ENCODE results near the gene DNAH11.
"Not testable (repeated sequence)": the region's sequence is repeated elsewhere in the genome, so short reads cannot be mapped to it uniquely, and the experiment has no call there.

Gene DNAH11

DNA sequence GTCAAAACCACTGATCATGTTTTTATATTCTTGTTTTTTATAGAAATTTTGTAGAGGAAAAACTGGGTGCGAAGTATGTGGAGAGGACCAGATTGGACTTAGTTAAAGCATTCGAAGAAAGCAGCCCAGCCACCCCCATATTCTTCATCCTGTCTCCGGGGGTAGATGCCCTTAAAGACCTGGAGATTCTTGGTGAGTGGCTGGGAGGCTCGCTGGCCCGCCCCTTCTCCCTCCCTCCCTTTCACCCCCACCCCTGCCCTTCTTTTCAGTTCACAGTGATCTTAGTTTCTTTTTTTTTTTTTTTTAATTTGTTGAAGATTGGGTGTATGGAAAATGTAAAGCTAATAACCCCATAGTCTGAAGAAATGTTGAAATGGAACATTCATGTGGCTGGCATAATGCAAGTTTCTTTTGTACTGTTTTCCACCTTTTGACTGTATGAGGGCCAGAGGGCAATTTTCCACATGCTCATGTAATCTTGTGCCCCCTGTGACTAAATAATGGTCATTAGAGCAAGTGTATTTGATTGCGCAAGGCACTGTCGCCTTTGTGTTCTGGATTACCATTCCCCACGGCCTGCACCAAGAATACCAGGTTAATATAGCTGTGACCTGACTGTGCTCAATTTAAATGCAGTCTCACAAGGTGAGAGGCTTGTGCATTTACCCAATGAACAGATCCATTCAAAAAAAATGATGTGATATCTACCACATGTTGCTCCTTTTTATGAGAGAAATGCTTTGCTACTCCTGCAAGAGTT is 325.2 kb downstream of the DNAH11 start:
- no peak for DNase-seq (ENCODE audit: low read depth in 3 of 3, low spot score in 1 of 3)

DNA sequence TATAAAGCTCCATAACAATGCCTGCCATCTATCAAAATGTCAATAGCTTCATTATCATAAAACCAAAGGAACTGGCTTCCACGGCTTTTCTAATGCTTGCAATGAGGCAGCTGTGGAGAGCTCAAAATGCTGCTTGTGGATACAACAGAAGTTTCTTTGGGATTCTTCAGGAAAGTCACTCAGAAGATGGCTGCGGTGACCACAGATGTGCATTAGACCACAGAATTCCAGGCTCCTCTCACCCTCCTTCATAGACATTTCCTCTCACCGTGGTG is 325.7 kb downstream of the DNAH11 start:
- DNase-seq (ENCODE audit: low read depth in 3 of 3, low spot score in 1 of 3): no peak

DNA sequence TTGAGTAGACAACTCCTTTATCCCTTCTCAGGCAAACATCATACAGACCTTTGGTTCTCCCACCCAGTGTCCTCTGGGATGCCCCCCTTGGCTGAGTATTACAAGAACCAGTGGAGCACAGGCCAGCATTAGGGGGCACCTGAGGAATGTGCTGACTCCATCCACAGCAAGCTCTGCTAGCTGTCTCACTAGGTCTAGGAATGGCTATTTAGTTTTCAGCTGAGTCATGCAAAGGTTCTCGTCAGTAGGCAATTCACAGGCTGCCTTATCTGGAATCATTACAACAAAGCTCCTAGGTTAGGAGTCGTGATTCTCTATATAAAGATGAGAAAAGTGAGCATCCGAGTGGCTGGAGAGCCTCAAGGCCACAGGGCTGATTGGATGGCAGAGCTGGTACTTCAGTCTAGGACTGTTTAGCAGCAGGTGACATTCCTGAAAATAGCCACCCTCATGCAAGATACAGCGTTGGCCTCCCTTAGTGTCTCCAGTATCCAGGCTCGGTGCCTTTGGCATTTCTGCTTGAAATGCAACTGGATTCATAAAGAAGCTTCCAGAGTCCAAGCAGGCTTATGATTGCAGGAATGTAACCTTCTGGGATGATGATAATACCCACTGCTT is 327.1 kb downstream of the DNAH11 start:
- DNase-seq (ENCODE audit: low read depth in 3 of 3, low spot score in 1 of 3): no peak

DNA sequence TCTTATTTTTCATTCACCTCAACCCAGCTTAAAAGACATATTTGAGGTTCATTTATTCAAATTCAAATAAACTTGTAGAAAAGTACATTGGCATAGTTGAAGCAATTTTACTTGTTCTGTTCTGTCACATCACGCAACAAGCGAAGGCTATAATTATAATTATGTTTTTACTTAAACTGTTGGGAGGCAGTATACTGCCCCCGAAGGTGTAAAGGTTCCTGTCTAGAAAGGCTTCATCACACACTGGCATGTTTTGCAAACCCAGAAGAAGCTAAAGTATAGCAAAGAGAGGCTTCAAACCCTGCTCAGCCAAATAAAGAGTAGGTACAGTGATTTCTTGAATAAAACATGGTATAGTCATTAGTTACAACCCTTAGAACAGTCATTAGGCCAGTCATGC is 340.2 kb downstream of the DNAH11 start:
- DNase-seq (ENCODE audit: low read depth in 3 of 3, low spot score in 1 of 3): no peak

DNA sequence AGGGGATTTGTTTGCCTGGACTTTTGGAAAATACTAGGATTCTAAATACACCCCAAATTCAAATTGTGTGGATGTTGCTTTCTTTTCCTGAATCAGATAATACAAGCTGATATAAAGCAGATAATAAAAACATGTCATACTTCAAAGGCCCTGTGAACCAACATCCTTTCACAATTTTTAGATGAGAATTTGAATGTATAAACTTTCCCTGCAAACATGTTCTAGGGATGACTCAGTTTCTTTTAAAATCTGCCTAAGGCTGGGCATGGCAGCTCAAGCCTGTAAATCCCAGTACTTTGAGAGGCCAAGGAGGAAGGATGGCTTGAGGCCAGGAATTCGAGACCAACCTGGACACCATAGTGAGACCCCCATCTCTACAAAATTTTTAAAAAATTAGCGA is 340.7 kb downstream of the DNAH11 start:
- not testable (repeated sequence) for DNase-seq (ENCODE audit: low read depth in 3 of 3, low spot score in 1 of 3)

DNA sequence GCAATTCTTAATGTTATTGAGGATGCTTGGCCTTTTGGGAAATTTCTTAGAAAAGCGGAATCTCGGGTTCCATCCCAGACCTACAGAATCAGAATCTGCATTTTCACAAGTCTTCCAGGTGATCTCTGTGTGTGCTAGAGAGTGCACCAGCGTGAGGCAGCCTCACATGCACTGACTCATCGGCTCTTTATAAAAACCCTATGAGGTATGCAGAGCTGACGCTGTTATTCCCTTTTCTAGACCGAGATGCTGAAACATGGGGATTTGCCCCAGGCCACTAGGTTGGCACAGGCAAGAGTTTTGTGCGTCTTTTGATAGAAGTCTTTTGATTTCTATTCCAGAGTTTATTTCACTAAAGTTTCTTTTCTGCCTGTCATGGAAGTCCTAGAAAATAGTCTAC is 341.7 kb downstream of the DNAH11 start:
- DNase-seq (ENCODE audit: low read depth in 3 of 3, low spot score in 1 of 3): no peak

DNA sequence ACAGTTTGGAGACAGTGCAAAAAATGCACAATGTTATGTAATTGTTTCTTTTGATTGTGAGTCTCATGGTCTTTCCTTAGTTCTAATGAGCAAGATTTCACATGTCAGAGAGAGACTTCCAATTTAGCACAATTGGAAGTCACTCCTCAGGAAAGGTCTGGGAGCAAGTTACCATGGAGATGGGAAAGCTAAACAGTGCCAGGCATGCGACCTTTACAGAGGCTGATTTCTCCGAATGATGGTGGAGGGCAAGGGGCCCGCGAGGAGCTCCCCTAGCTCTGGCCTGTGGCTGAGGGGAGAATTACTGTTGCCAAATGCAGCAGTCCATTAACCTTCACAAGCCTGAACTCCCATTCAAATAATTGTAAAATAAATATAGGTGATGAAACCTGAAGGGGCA is 343.6 kb downstream of the DNAH11 start:
- no peak for DNase-seq (ENCODE audit: low read depth in 3 of 3, low spot score in 1 of 3)

DNA sequence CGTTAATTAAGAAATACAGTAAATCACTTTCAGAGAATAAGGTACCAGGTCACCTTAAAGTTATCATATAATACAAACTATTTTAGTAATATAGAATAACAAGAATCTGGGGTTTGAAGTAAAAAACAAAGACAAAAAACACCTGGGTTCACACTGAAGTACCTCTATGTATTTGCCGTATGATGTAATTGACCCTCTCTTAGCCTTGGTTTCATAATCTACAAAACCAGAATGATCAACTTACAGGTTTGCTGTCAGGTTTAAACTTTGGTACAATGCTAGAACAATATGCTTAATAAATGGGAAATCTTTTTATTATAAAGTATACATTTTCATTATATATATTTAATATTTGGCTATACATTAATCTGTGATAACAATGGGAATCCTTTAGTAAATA is 344.5 kb downstream of the DNAH11 start:
- no peak for DNase-seq (ENCODE audit: low read depth in 3 of 3, low spot score in 1 of 3)

DNA sequence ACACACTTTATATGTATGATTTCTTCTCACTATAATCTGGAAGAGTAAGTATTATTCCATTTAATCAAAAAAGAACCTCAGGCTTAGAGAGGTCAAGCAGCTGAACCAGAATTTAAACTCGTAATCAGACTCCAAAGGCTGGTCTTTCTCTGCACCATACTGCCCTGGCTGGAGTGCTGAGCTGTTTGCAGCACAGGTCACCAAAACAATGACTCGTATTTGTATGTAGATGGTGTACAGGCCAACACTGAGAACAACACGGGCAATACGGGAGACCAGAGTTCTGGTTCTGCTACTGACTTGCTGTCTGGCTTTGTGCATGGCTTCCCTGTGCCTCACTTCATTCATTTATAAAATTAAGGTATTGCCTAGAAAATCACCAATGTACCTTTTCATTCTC is 344.9 kb downstream of the DNAH11 start:
- DNase-seq (ENCODE audit: low read depth in 3 of 3, low spot score in 1 of 3): no peak

DNA sequence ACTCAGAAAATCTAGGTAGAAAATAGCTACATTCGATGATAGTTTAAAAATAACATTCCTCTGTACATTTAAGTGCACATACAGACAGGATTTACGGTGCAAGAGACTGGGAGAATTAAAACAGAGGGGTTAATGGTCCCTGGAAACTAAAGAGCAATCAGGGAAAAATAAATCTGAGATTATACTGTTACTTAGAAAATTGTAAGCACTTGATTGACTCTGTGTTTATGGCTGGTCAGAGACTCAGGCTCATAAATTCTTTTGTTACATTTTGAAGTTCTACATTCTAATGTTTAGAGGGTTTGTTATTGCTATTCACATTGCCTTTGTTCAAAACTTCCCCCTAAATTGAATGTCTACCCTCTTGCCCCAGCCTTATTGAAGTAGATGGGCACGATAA is 348.5 kb downstream of the DNAH11 start:
- no peak for DNase-seq (ENCODE audit: low read depth in 3 of 3, low spot score in 1 of 3)

DNA sequence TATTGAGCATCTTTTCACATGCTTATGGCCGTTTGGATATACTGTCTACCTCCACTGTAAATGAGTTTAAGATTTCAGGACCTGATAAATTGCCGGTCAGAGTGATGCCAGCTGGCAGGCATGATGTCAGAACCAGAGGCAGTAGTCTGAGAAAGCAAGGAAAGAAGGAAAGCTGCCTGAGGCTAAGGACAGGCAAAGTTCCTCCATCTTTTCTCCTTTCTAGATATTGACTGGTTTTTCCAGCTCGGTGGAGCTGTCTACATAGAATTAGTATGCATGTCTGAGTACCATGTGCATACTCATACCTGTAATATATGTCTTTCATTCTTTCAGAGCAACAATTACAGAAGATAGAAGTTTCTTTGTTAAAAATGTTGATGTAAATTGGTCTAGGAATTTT is 350.6 kb downstream of the DNAH11 start:
- no peak for DNase-seq (ENCODE audit: low read depth in 3 of 3, low spot score in 1 of 3)

DNA sequence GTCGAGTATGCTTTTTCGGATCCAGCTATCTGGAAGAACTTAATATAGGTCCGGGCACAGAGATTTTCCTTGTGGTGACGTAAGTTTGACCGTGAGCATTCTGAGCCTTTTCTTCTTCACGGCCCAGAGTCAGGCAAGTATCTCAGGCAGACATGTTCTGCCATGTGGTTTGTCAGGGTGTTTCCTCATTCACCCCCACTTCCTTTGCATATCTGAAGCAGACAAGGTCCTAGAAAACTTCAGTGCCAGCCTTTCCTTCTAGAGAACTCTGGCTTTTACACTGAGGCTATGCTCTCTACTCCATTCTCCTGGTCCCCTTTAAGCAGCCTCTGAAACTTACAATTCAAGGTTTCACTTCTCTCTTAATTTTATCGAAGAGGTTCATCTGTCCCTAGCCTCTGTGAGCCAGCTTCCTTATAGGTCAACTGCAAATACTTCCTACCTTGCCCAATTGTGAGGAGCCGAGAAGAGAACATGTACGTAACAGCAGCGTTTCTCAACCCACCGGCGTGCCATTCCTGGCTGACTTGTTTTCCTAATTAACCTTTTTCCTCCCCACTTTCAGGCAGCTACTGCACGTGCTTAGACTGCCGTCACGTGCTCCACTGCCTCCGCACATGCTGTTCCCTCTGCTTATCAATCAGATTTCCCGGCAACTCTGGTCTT is 355.6 kb downstream of the DNAH11 start:
- DNase-seq (ENCODE audit: low read depth in 3 of 3, low spot score in 1 of 3): no peak

DNA sequence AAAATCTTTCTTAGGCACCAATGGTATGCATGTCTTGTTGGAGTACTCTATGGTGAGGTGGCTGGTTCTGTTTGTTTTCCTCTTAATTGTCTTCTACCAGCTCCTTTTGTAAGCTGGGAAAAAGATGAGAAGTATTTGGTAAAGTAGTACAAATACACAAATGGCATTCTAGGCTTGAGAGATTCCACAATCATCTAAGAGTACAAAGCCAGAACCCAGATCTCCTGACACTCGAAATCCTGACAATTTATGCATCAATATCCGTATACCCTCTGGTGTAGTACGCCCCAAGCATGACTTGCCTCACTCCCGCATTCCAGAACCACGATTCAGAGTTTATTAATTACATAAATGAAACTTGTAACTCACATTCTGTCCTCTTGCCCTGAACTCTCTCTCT is 359.4 kb downstream of the DNAH11 start:
- no peak for DNase-seq (ENCODE audit: low read depth in 3 of 3, low spot score in 1 of 3)

DNA sequence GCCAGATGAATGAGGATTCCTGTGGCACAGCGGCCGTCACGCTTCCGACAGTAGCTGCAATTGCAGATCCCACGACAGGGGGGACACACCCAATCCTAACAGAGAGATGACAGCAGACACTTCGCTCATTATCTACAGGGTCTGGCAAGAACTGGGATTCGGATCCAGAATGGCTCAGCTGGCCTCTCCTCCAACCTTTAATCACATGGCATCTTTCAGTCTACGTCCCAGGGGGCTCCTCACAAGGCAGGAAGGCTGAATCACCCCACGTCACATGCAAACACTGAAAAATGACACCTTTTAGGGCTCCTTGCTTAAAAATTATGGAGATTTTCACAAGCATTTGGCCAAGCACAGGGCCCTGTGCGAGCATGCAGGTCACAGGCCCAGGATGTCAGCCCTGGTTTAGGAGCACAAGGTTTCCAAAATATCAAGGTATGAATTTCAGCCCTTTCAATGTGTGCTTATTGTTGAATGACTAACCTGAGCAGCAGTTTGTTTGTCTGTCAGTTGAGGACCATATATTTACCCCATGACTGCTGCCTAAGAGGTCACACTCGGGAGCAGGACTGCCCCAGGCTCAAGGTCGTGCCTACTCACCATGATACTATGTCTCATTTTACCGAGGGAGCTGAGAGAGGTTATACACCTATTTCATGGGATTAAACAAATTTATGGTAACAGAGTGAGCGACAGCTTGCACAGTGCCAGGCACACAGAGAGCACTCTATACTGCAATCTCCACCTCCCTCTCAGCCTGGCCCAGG is 360.4 kb downstream of the DNAH11 start:
- DNase-seq (ENCODE audit: low read depth in 3 of 3, low spot score in 1 of 3): no peak

DNA sequence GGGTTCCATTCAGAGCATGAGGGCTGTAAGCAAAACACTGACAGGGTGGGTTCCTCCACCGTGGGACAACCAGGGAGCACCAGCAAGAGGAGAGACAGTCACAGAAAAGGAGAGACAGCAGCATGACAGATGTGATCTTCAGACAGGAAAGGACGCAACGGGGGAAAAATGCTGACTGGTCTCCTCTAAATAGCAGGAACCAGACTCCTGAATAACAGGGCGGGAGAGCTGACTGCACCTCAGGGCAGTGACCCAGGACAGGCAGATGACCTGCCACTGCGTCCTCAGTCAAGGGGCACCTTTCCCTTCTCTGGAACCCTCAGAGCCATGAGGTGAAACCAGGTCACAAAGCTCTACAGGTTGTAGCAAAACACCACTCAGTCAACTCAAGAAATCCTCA is 365.9 kb downstream of the DNAH11 start:
- no peak for DNase-seq (ENCODE audit: low read depth in 3 of 3, low spot score in 1 of 3)

DNA sequence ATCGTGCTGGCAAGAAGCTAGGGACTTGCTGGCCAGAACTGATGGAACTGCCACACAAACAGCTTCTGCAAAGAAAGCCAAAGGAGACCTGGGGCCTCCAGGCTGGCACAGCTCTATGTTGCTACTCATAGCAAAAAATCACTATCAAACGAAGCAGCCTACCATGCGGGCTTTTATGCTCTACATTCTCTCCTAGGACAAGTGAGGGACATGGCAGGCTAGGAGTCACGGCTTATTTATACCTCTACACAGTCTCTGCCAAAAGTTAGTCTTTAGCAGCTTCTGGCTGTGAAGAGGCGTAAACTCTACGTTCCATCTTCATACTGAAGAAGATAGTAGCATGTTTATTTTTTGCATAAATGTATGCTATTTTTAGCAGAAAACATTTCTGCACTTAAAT is 367.4 kb downstream of the DNAH11 start:
- no peak for DNase-seq (ENCODE audit: low read depth in 3 of 3, low spot score in 1 of 3)

DNA sequence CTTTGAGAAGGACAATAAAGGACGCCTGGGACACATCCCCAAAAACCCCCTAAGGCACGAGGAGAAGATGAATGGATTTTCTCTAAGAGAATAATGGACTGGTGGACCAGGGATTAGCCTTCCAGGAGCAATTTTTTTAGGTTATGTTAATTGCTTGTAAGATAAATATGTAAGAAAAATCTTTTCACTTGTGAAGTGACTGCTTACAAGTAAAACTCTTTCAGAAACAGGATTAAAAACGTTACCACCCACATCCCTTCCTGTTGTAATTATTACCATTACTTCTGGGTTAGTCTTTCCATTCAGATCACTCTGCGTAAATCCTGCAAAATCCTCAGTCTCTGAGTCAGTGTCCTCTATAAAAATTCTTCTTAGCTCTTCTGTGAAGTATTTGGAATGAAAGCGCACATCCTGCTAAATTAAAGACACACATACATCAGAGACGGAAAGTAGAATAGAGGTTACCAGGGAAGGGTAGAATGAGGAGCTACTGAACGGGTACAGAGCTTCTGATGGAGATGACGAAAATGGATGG is 368.6 kb downstream of the DNAH11 start:
- DNase-seq (ENCODE audit: low read depth in 3 of 3, low spot score in 1 of 3): no peak

DNA sequence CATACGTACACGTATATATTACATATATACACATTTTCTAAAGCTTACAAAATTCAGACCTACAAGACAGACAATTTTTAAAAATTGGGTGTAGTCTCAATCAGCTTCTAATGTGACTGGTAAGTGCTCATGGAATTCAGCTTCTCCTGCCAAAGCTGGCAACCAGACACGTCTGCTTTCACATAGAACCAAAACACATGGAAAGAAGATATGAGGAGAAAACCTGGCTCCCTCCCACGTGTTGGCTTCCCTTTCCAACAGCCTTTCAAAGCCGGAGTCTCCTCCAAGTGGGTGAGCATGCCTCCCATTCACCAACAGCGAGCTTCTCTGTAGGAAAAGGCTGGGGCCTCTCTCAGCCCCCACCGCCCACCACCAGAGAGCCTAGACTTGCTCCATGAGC is 369.5 kb downstream of the DNAH11 start:
- no peak for DNase-seq (ENCODE audit: low read depth in 3 of 3, low spot score in 1 of 3)

DNA sequence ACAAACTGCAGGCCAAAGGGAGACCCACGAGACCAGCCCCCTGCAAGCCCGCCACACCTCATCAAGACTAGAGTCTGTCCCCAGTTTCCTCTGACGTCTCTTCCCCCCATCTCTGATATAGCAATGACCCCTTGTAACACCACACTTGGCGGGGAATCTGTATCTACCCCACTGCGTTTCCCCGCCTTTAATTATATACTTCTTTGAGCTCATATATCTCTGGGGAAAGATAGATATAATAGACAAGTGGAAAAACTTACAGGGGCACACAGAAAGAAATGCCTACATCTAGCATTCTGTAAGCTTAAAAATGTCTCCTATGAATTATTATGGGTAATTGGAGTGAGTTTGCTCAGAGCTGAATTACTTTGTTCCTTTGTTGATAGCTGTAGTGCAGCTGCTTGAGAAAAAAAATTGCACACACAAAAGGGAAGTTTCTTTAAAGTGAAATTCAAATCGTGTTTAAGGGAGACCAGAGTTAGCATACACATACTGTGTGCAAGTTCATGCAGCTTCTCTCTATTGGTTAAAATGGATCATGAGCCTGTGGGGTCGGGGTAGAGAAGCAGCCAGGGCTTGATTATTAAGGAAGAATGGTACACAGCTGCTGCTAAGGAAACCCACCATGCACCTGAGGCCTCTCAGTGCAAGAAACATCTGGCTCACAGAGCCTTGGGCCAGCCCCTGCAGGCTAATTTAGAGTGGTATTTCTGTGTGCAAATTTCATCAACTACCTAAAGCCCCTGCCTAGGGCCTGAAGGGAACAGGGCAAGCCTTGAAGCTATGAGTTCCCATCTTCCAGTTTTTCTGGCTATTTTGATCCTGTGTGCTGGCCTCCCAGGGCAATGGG is 370.3 kb downstream of the DNAH11 start:
- DNase-seq (ENCODE audit: low read depth in 3 of 3, low spot score in 1 of 3): no peak

DNA sequence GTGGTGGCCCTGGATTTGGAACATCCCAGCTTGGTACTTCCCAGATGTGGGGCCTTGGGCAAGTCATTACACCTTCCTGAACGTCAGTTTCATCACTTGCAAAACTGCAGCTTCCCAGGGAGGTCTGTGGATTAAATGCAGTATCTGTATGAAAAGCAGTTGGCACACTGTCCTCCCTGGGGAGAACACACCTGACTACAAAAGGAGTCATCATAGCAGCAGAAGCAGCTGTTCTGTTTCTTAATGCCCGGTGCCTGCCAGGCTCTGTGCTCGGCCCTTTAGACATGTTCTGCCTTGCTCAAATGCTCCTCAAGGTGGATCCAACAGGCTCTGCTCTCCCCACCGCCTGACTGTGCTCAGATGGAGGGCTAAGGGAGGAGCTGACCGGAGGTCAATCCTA is 371.8 kb downstream of the DNAH11 start:
- no peak for DNase-seq (ENCODE audit: low read depth in 3 of 3, low spot score in 1 of 3)

DNA sequence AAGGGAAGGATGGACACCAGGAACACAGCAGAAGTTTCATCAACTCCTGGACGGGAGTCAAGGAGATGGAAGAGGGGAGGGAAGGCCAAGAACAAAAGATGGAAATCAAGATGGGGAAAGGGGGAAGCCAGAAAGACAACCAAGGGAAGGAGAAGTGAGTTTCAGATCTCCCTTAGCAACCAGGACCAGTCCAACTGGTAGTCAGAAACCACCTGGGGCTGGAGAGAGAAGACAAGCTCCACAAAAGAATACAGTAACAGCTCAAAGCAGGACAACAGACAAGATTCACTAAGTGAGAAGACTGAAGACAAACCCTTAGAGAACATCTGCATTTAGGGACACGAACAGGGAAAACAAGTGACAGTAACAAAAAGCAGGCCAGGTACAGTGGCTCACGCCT is 372.3 kb downstream of the DNAH11 start:
- DNase-seq (ENCODE audit: low read depth in 3 of 3, low spot score in 1 of 3): no peak
